ENCODE data around the gene EPC1.
"Not testable (repeated sequence)": the region's sequence is repeated elsewhere in the genome, so short reads cannot be mapped to it uniquely, and the experiment has no call there.

Gene EPC1

GRCh38 chr10:32232378-32232777 is 114.6 kb downstream of the EPC1 start:
- H3K27ac ChIP-seq (ENCODE audit: low read depth, low read length): no peak overlapping the region
- peaks cover 5 to 6% of the 10 kb centered on the region in 2 experiments for H3K4me1 ChIP-seq (ENCODE audit: control insufficient read depth in 1 of 2, insufficient read depth in 2 of 2, low read length in 2 of 2)
- no peak overlapping the region for H3K23ac ChIP-seq (ENCODE audit: low read length)
- H3K36me3 ChIP-seq (ENCODE audit: control insufficient read depth in 1 of 2, insufficient read depth in 2 of 2, low read length in 2 of 2): peaks cover 0 to 2% of the 10 kb centered on the region in 2 experiments
- WGBS (ENCODE audit: extremely low coverage, insufficient coverage, insufficient read length): no CpG with 5 or more reads among the region's 1 CpG
- H3K27me3 ChIP-seq (ENCODE audit: insufficient read depth, low read length): no peaks in the 10 kb centered on the region
- no peak overlapping the region for H2BK12ac ChIP-seq (ENCODE audit: low read length)
- H3K4ac ChIP-seq (ENCODE audit: low read depth, low read length): no peak overlapping the region
- H3K9ac ChIP-seq (ENCODE audit: low read length): no peak overlapping the region
- no peaks in the 10 kb centered on the region for H3K79me2 ChIP-seq (ENCODE audit: control insufficient read depth, insufficient read depth, low read length, poor library complexity)
- H3K4me3 ChIP-seq (ENCODE audit: low read depth, low read length): no peak overlapping the region
- no peak overlapping the region for H2AK5ac ChIP-seq (ENCODE audit: low read length)
- H3K14ac ChIP-seq (ENCODE audit: low read length): no peak overlapping the region
- no peak overlapping the region for H4K12ac ChIP-seq (ENCODE audit: low read depth, low read length)
- H3K4me2 ChIP-seq (ENCODE audit: low read length): no peak overlapping the region
- DNase-seq: peak; percentile 58 to 80
- no peak overlapping the region for H2AFZ ChIP-seq (ENCODE audit: insufficient read depth, low read length, poor library complexity)
- no peak overlapping the region for H3K18ac ChIP-seq (ENCODE audit: low read length)
- H2BK120ac ChIP-seq (ENCODE audit: insufficient read depth, low read length, poor library complexity): no peak overlapping the region
- H3K79me1 ChIP-seq (ENCODE audit: low read length): no peaks in the 10 kb centered on the region
- no peak overlapping the region for H4K8ac ChIP-seq (ENCODE audit: low read depth, low read length)
- H3K9me3 ChIP-seq (ENCODE audit: insufficient read depth, low read depth, low read length): peaks cover 2% of the 10 kb centered on the region
- no peak overlapping the region for H4K91ac ChIP-seq (ENCODE audit: low read depth, low read length)
- H2BK5ac ChIP-seq (ENCODE audit: low read depth, low read length, poor library complexity): no peak overlapping the region

DNA sequence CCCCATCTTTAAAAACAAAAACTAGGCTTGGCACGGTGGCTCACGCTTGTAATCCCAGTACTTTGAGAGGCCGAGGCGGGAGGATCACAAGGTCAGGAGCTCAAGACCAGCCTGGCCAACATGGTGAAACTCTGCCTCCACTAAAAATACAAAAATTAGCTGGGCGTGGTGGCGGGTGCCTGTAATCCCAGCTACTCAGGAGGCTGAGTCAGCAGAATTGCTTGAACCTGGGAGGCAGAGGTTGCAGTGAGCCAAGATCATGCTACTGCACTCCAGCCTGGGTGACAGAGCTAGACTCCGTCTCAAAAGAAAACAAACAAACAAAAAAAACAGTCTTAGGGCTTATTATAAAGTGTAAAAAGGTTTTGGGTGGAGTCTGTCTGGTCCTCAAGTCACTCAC is 117.2 kb downstream of the EPC1 start:
- Histone ChIP-seq H4K91ac (ENCODE audit: low read depth, low read length) (peak overlapping the region; percentile 4), H2BK5ac (ENCODE audit: low read depth, low read length, poor library complexity) (peak overlapping the region; percentile 26), H4K8ac (ENCODE audit: low read depth, low read length) (peak overlapping the region; percentile 7)
- H2BK120ac ChIP-seq (ENCODE audit: insufficient read depth, low read length, poor library complexity); H4K12ac ChIP-seq (ENCODE audit: low read depth, low read length); H3K23ac ChIP-seq (ENCODE audit: low read length); H3K79me2 ChIP-seq (ENCODE audit: control insufficient read depth, insufficient read depth, low read length, poor library complexity); H3K4me2 ChIP-seq (ENCODE audit: low read length); H3K9ac ChIP-seq (ENCODE audit: low read length); H3K27me3 ChIP-seq (ENCODE audit: insufficient read depth, low read length); H3K4ac ChIP-seq (ENCODE audit: low read depth, low read length); H3K14ac ChIP-seq (ENCODE audit: low read length); H2BK12ac ChIP-seq (ENCODE audit: low read length); H3K79me1 ChIP-seq (ENCODE audit: low read length); H2AFZ ChIP-seq (ENCODE audit: insufficient read depth, low read length, poor library complexity); H3K18ac ChIP-seq (ENCODE audit: low read length); H3K27ac ChIP-seq (ENCODE audit: low read depth, low read length); H3K4me1 ChIP-seq (ENCODE audit: control insufficient read depth in 1 of 2, insufficient read depth in 2 of 2, low read length in 2 of 2); H2AK5ac ChIP-seq (ENCODE audit: low read length); DNase-seq; H3K9me3 ChIP-seq (ENCODE audit: insufficient read depth, low read depth, low read length); H3K36me3 ChIP-seq (ENCODE audit: control insufficient read depth in 1 of 2, insufficient read depth in 2 of 2, low read length in 2 of 2); H3K4me3 ChIP-seq (ENCODE audit: low read depth, low read length): not testable (repeated sequence)
- no CpG with 5 or more reads among the region's 7 CpGs for WGBS (ENCODE audit: extremely low coverage, insufficient coverage, insufficient read length)

GRCh38 chr10:32229170-32229569 is 117.8 kb downstream of the EPC1 start:
- Histone ChIP-seq H3K4me1 (ENCODE audit: control insufficient read depth in 1 of 2, insufficient read depth in 2 of 2, low read length in 2 of 2) (peaks cover 5 to 6% of the 10 kb centered on the region in 2 experiments), H4K12ac (ENCODE audit: low read depth, low read length) (no peak overlapping the region), H2BK12ac (ENCODE audit: low read length) (no peak overlapping the region), H2AFZ (ENCODE audit: insufficient read depth, low read length, poor library complexity) (no peak overlapping the region), H3K4me3 (ENCODE audit: low read depth, low read length) (no peak overlapping the region), H4K91ac (ENCODE audit: low read depth, low read length) (no peak overlapping the region), H3K79me2 (ENCODE audit: control insufficient read depth, insufficient read depth, low read length, poor library complexity) (no peaks in the 10 kb centered on the region), H3K9ac (ENCODE audit: low read length) (no peak overlapping the region), H4K8ac (ENCODE audit: low read depth, low read length) (no peak overlapping the region), H3K27ac (ENCODE audit: low read depth, low read length) (no peak overlapping the region), H3K4me2 (ENCODE audit: low read length) (no peak overlapping the region), H3K79me1 (ENCODE audit: low read length) (no peaks in the 10 kb centered on the region), H3K27me3 (ENCODE audit: insufficient read depth, low read length) (no peaks in the 10 kb centered on the region), H3K18ac (ENCODE audit: low read length) (no peak overlapping the region), H3K23ac (ENCODE audit: low read length) (no peak overlapping the region), H3K9me3 (ENCODE audit: insufficient read depth, low read depth, low read length) (peaks cover 3% of the 10 kb centered on the region), H3K14ac (ENCODE audit: low read length) (no peak overlapping the region), H2BK5ac (ENCODE audit: low read depth, low read length, poor library complexity) (no peak overlapping the region), H3K36me3 (ENCODE audit: control insufficient read depth in 1 of 2, insufficient read depth in 2 of 2, low read length in 2 of 2) (peaks cover 0 to 2% of the 10 kb centered on the region in 2 experiments), H2BK120ac (ENCODE audit: insufficient read depth, low read length, poor library complexity) (no peak overlapping the region), H3K4ac (ENCODE audit: low read depth, low read length) (no peak overlapping the region), H2AK5ac (ENCODE audit: low read length) (no peak overlapping the region)
- WGBS (ENCODE audit: extremely low coverage, insufficient coverage, insufficient read length): no CpG with 5 or more reads among the region's 3 CpGs
- DNase-seq: peak in 1 of 2 donors; percentile 21

- H3K4me3 ChIP-seq (ENCODE audit: low read depth, low read length): no peak overlapping the region
- H3K23ac ChIP-seq (ENCODE audit: low read length): no peak overlapping the region
- WGBS (ENCODE audit: extremely low coverage, insufficient coverage, insufficient read length): no CpG with 5 or more reads among the region's 2 CpGs
- no peak overlapping the region for H2AK5ac ChIP-seq (ENCODE audit: low read length)
- H3K9me3 ChIP-seq (ENCODE audit: insufficient read depth, low read depth, low read length): peaks cover 5% of the 10 kb centered on the region
- H4K8ac ChIP-seq (ENCODE audit: low read depth, low read length): no peak overlapping the region
- H3K27me3 ChIP-seq (ENCODE audit: insufficient read depth, low read length): no peaks in the 10 kb centered on the region
- no peak overlapping the region for H2BK12ac ChIP-seq (ENCODE audit: low read length)
- H2AFZ ChIP-seq (ENCODE audit: insufficient read depth, low read length, poor library complexity): no peak overlapping the region
- no peak overlapping the region for H4K12ac ChIP-seq (ENCODE audit: low read depth, low read length)
- H3K18ac ChIP-seq (ENCODE audit: low read length): no peak overlapping the region
- no peak overlapping the region for H4K91ac ChIP-seq (ENCODE audit: low read depth, low read length)
- no peaks in the 10 kb centered on the region for H3K79me1 ChIP-seq (ENCODE audit: low read length)
- peaks cover 5 to 6% of the 10 kb centered on the region in 2 experiments for H3K4me1 ChIP-seq (ENCODE audit: control insufficient read depth in 1 of 2, insufficient read depth in 2 of 2, low read length in 2 of 2)
- H3K14ac ChIP-seq (ENCODE audit: low read length): no peak overlapping the region
- H3K4ac ChIP-seq (ENCODE audit: low read depth, low read length): no peak overlapping the region
- H3K4me2 ChIP-seq (ENCODE audit: low read length): no peak overlapping the region
- H3K9ac ChIP-seq (ENCODE audit: low read length): no peak overlapping the region
- no peak overlapping the region for H2BK120ac ChIP-seq (ENCODE audit: insufficient read depth, low read length, poor library complexity)
- no peak for DNase-seq
- no peak overlapping the region for H2BK5ac ChIP-seq (ENCODE audit: low read depth, low read length, poor library complexity)
- no peaks in the 10 kb centered on the region for H3K36me3 ChIP-seq (ENCODE audit: control insufficient read depth in 1 of 2, insufficient read depth in 2 of 2, low read length in 2 of 2)
- no peak overlapping the region for H3K27ac ChIP-seq (ENCODE audit: low read depth, low read length)
- H3K79me2 ChIP-seq (ENCODE audit: control insufficient read depth, insufficient read depth, low read length, poor library complexity): no peaks in the 10 kb centered on the region
These were observed 119.2 kb downstream of the EPC1 start for GRCh38 chr10:32227802-32228201.
